NOMO-1 treated with DMSO at 0.1 percent for 48 hours (cell line): Measurements from ENCODE around the gene LAMA1.

Experiments
- DNase-seq: peaks from one replicate; lab custom pipeline; 2025; ENCODE audit not compliant: unreplicated experiment; lab: John Stamatoyannopoulos, UW

Gene LAMA1

DNA sequence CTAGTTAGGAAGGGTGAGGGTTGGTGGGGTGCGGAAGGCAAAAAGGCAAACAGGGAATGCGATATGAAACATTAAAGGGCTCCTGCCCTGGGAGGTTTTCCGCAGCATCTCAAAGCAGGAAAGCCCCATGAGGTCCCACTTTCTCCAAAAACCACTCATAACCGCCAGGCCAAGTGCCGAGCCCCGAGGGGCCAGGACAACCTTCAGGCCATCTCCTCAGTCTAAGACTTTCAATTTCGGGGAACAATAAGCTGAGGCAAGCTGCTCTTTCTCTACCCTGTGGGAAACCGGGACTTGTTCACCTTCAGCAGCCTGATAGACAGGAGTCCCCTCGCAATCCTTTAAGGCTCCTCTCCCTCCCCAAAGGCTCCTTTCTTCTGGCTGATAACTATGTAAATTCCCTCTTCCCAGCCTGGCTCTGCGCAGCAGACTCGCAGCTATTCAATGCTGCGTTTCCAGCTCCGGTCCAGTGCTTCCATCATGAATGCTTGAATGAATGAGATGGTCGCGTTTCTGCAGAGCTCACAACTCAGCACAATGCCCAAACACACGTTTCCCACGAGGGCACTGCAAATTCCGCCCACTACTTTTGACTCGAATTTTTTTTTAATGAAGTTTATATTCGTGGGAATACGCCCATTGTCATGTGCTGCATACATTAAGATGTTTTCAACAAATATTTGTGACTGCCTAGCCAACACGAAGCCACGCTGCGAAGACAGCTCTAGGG, 1.4 kb downstream of the LAMA1 start:
- no peak for DNase-seq

DNA sequence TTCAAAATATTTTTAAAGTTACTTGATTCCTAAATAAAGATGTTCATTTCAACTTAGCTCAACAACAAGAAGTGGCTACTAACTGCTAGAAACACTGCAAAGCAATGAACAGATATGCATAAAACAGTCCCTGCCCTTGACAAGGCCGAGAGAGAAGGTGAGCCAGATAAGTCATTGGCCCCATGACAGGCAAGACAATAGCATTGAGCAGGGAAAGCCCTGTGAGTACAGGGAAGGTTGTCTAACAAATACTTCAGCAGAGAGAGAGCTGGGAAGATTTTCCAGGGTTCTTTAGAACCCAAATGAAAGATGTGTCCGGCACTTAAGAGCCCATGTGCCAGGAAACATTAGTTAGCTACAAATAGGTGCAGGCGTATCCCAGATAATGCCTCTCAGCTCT, 4.7 kb downstream of the LAMA1 start:
- DNase-seq, result no peak

DNA sequence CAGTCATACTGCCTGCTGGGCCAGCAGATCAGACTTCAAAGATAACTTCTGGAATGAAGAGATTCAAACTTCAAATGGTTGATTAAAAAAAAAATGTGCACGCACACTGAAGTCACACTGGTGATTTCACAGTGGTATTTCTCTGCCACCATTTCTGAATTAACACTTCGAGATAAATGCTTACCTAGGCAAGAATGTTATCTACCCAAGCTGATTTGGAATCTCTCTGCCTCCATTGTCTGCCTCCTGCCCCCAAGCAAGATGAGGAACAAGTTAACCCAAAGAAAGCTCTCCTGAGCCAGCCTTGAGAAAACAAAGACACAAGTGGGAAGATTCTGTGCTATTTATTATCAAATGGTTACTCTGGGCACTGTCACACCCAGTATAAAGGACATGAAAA, 6.5 kb downstream of the LAMA1 start:
- DNase-seq, result no peak

DNA sequence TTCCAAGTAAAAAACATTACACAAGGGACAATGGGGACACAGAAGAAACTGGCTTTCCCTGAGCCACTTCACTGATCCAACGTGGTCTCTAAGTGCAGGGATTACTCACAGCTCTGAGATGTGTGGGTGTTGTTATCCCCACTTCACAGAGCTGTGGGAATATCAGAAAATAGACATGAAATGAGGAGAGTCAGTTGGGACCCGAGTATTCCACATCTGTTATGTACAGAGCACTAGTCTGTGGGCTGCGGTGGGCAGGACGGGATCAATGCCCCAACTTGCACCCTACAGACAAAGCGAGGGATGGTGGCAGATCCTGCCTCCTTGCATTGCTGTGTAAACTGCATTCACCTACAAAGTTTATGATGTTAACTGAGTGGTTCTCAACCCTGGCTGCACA, 11.7 kb downstream of the LAMA1 start:
- DNase-seq, result no peak

DNA sequence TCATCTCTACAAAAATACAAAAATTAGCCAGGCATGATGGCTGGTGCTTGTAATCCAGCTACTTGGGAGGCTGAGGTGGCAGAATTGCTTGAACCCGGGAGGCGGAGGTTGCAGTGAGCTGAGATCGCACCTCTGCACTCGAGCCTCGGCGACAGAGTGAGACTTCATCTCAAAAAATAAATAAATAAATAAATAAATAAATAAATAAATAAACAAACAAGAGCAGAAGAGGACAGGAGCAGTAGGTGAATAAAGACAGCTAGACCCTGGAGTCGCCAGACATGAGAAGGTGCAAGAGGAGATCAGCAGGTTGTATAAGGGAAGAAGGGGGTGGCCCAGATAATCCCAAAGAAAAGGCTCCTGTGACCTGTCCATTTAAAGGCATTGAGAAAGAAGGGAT, 12.3 kb downstream of the LAMA1 start:
- DNase-seq, result no peak

DNA sequence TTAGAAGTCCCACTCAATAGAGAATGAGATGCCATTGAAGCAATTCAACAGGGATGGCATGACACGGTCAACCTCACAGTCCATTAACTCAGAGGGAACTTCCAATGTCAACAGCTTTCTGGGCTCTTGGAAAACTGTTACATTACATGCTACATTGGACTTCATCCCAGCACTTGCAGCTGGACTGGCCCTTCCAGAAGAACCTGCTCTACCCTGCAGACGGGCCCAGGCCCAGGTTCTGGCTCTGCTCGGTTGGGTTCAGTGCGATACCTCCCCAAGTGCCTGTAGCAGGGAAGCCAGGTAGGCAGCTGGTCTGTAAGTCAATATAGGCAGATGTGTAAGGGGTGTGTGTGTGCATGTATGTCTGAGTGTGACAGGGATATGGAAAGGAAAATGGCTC, 12.9 kb downstream of the LAMA1 start:
- DNase-seq, result no peak

DNA sequence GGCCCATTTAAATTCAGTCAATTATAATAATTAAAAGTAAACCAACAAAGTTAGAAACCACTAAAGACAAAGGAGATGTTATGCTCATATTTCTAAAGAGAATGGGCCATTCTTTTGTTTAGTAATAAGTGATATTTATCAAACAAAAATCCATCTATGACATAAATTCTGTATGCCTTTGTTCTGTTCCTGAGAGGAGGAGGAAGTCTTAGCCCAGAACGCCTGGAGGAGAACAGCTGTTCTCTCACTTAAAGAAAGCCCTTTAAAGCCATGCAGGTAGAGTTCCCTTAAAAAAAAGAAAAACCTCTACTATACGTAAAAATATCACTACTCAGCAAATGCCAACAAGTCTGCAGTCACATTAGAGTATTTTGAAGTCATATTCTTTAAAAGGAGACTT, 15.5 kb downstream of the LAMA1 start:
- no peak for DNase-seq

DNA sequence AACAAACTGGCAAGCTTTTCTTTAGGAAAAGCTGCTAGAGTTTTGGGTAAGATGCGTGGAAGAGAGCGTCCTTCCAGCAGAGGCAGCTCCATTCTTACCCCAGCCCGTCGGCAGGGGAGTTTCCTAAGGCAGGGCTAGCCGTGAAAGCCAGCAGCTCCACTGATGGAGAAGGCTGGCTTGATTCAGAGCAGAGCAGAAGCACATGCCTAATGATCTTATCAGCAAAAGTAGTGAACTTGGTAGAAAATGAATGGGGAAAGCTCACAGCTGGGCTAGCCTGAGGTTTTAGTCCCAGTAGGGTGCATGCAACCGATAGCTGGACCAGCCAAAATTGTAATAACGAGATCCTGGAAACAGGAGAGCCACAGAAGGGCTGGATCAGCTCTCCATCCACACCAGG, 20.8 kb downstream of the LAMA1 start:
- no peak for DNase-seq

DNA sequence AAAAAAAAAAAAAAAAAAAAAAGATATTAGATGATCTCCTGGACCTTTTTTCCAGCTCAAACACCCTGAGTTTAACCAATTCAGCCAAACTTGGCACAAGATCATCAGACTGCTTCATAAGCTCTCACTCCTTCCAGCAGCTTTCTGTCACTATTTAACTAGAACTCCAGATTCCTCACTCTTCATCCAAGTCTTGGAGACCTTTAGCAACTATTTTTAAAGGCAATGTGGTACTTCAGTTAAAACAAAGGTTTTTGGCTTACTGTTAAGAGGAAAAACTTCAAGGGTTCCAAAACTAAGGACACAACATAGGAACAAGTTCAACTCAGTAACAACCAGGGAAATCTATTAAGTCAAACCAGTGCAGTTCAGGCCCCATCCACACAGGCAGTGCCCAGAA, 23.2 kb downstream of the LAMA1 start:
- DNase-seq, result no peak

DNA sequence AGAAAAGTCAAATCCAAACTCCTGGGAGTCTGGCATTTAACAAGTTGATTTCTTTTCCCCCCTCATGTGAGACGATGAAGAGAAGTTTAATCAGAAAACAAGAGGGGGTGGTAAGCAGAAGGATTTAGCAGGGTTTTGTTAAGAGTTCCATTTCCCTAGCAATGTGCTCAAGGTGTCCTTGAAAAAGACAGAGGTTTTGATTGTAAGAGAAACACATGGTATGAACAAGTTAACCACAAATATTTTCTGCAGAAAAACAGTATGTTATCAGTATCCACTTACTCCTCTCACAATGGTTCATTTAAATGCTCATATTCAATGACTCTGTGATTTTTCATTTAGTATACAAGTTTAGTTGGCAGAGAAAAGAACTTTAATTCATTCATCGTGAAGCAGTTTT, 26.8 kb downstream of the LAMA1 start:
- DNase-seq, result no peak

DNA sequence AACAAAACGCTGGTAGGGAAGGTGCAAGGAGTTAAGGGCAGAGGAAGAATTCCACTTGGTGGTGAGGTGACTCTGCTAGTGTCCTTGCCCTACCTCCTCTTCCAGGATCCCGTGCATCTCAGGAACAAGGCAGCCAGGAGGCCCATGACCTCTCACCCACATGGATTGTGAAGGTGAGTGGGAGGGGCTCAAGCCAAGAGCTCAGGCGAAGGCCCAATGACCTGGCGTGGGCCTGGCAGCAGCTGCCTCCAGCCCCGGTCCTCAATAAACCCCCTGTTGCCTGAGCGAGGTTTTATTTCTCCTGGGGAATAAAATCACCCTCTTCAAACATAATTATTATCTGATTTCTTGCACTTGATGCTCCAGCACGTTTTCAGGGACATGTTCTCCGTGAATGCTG, 28.2 kb downstream of the LAMA1 start:
- no peak for DNase-seq

DNA sequence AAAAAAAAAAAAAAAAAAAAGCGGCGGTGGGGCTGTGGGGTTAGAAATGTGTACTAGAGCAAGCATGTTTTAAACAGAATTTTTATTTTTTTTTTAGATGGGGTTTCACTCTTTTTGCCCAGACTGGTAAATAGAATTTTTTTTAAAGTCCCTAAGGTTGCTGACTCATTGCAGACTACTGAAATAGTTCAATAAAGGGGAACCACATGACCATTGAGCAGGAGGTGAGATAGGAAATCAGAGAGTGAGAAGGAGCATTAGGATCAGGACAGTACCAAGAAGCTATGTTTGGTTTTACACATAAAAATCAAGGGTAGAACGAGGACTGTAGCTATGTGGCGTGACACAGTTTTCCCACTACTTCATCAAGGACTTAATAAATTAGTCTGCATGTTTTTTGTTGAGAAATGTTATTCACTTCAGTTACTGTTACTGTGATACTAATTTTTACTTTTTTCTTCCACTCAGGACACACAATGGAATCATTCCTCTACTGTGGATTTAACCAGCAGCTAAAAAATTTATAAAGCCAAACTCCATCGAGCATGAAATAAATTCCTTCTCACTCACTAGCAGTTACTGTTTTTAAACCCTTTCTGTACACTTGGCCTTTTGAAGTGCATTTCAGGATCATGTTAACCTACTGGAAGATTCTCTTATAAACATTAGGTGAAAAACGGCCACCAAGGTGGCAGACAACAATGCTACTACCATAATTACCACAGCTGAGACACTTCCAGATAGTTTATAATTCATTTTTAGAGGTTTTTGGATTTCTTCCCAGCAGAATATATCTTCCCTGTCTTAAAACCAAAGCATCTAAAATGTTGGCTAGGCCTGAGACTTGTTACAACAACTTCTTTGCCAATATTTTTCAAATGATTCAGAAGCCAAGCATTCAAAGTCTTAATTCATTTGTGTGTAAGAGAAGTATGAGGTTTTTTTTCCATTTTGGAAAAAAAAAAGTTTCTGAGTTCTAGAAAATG, 33.2 kb downstream of the LAMA1 start:
- DNase-seq, result no peak

DNA sequence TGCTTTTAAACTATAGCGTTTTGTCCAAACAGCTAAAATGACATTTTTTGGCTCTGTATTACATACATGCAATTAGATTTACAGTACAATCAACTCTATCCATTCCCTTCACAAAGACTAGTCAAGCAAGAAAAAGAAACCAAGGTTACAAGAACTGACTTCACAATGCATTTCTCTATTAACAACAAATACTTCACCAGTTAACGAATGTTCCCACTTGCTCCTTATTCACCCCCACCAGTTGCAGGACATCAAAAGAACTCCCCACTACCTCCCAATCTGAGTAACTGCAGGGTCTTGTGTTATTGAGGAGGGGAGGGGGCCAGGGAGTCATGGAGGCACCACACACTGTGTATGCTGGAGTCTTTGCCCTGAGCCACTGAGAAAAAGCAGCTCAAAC, 34.9 kb downstream of the LAMA1 start:
- DNase-seq, result no peak

DNA sequence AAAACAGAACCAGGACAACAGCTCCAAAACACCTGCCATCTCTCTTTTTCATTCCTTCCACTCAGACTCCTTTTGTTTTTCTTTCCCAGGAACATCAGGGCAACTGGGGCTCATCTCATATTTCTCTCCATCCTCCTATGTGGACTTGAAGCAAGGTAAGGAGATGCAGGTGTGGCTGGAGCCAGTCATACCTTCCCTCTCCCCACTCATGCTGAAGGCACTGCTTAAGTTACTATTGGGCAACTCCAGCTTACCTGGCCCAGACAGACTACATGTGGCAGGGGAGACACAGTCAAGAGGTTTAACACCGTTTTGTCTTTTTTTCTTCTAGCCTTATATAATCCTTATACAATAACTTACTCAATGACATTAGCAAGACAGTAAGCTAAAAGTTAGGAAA, 38.4 kb downstream of the LAMA1 start:
- DNase-seq, result no peak

DNA sequence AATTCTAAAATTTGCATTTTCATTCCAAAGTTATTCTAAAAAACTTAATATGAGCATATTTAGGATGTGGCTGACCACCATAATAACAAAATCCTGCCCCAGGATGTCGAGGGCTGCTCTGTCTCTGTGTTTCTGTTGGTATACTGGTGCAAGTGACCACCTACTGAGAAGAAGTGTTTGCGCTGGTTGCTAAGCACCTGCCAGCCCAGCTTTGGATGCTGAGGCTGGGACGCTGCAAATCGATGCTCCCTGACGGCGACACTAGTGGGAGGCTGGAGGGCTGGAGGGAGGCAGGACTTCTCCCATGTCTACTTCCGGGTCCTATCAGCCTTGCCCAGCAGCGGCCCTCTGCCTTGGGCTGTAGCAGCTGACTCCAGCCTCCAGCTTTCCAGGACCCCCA, 45.0 kb downstream of the LAMA1 start:
- DNase-seq, result no peak

DNA sequence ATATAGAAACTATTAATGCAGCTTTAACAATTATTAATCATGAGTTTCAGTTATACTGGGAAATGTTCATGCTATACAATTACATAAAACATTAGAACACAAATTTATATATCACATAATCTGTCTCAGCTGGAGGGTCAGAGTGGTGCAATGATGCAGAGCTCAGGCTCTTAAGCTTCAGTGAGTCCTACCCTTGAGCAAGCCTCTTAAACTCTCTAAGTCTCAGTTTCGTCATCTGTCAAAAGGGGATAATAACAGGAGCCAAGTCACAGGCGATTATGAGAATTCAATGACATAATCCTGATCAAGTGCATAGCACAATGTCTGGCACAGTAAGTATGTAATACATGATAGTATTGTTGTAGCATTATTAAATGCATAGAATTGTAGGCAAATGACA, 46.0 kb downstream of the LAMA1 start:
- DNase-seq, result no peak

DNA sequence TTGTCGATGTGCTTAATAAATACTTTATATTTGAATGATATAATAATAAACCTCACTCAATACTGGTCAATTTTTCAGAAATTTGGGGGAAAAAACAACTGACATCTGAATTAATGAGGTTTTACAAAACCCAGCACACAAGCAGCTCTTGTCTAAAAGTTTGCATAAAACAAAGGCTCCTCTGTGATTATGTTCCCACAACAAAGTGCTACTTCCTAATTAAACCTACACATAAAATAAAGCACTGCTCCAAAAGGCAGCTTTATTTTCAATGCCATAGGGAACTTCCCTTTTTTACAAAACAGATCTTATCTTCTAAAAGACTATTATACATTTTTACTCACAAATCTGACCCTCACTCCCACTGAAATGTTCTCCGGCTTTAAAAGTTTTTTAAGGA, 47.1 kb downstream of the LAMA1 start:
- DNase-seq, result no peak

DNA sequence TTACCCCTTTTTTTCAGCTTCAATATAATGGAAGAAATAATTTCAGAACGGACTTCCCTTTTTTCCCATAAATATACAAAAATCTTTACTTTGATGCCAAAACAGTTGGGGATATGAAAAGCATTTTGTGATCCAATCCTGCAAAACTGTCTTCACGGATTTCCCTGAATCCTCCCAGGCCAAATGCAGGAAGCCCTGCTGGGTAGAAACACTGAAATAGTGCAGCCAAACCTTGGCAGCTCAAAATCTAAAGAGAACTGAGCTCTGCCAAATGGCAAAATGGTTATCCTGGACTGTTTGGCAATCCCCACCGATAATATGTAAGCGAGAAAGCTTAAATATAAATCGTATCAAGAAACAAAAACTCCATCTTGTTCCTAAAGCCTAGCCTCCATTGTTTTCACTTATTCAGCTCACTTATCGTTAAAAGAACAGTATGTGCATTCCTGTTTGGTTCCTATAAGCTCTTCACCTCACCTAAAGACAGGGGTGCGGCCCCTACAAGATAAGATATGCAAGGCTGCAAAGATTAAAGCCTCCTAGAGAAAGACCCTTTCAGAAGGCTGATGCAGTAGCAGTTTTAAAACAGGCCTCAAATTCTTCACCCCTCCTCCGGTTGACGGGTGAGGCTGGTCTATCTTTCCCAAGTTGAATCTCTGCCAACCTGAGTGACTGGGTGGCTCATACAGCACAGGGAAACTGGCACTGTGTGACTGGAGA, 48.6 kb downstream of the LAMA1 start:
- DNase-seq, result no peak

DNA sequence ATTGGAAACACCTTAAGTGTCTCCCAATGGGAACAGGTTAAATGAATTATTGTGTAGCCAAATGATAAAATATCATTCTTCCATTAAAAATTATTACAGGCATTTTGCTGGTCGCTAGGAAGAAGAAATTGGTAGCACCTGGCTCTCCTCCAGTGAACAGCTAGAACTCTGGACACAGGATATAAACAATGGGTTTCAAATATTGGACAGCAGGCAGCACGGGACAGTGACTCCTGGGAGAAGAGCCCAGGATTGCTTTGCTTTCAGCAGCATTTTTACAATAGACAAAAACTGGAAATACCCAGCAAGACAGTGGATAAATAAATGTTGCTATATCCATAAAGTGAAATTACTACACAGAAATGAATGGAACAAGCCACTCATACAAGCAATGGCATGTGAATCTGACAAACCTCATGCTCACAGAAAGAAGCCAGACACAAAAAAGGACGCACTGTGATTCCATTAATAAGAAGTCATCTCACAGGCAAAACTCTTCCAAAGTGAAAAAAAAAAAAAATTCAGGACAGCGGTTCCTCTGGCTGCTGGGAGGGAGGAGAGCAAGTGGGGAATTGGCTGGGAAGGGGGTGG, 50.5 kb downstream of the LAMA1 start:
- DNase-seq, result no peak

DNA sequence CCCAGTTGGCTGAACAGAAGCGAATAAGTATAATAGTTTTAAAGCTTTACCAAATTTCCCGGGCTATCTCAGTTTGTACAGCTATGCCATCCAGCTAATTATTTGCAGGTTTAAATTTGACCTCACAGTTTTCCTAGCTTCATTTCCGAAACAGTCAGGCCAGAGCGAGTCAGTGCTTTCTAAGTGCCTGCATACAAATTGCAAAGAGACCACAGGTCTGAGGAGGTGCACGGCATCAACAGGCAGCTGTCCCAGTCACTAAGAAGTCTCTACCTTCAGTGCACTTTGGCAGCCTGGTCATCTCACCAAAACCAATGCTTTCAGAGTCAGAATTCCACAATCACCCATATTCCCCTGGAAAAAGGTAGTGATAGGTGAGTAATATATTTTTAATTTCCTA, 51.9 kb downstream of the LAMA1 start:
- no peak for DNase-seq

DNA sequence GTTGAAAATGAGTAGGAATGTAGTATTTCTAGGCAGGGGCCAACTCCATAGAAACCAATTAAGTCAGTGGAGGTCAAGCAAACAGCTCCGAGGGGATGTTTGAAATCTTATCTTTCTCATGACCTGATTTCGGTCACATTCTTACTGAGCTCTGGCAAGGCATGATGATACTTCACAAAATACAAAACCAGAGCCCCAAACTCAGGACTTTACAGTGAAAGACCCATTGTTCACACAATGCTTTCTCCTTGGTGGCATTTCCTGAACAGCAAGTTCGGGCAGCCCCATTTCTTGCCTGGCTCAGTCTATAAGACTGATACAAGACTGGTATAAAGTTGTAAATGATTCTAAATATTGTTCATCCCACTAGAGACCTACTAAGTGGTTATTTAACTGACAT, 53.3 kb downstream of the LAMA1 start:
- no peak for DNase-seq
